GM12878 (cell line): ENCODE measurements around the gene ABL1.

Experiments
- ASH2L ChIP-seq: fragments of 300-600, 200-600 bp; sonication (generic); IDR thresholded peaks from 2 replicates; pipeline ENCODE4 v1.6.1; 2017; ENCODE audit warnings: low read depth, mild to moderate bottlenecking, borderline replicate concordance
- EP300 ChIP-seq, 2 experiments: fragments of 150-350 bp in 1 of 2; IDR thresholded peaks; 2 replicates each; pipeline ENCODE4 v1.6.1; 2011 to 2012; ENCODE audit warnings: low read depth in 2 of 2, low read length in 2 of 2, borderline replicate concordance in 1 of 2, improper control_type of control experiment in 1 of 2, inconsistent platforms in 1 of 2; ENCODE audit not compliant: control insufficient read depth in 1 of 2
- HDGF ChIP-seq: fragments of 450-650 bp; IDR thresholded peaks from 2 replicates; pipeline ENCODE4 v1.6.1; 2016; ENCODE audit warnings: antibody characterized with exemption
- POLR2A ChIP-seq: IDR thresholded peaks from 2 replicates; pipeline ENCODE4 v1.6.1; 2011; ENCODE audit warnings: low read depth, mild to moderate bottlenecking, low read length
- TF ChIP-seq, protein P1 (sequence below): IDR thresholded peaks from 2 replicates; pipeline ENCODE4 v1.6.1; 2012; ENCODE audit warnings: mild to moderate bottlenecking, low read depth, low read length

DNA sequence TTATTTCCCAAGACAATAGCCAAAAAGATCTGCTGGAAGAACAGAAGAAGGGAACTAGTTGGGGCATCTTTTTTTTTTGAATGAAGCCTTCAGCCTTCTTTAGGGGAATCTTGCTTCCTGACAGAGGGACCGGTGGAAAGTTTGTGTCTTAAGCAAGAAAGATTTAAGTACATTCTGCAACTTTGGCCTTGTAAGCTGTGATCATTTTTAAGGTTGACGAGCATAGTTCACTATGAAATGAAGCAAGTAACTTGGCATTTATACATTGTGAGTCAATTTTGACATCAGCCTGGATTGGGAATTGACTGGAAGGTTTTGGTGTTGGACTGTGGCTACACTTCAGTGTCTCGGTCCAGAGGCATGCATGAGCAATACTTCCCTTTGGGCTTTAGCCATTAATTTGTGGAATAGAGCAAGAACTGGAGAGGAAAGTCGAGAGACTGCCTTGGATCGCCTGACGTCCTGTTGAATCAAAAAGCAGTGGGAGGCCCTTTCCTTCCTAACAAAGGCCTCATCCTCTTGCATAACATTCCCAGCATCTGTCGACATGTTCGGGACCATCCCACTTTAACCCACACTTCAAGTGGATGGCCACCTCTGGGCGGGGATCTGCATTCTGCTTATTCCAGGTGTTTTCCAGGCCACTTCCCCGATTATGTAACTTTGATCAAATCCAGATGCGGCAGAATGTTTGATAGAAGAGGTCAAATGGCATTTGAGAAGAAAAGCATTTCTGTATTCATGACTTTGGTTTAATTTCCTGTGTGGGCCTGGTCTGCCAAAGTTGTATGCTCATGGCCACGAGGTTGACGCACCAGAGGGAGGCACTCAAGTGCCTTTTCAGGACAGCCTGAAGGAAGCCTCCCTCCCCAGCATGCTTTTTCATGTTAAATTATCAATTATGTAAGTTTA is 12.5 kb downstream of the ABL1 start:
- TF ChIP-seq, protein P1, sequence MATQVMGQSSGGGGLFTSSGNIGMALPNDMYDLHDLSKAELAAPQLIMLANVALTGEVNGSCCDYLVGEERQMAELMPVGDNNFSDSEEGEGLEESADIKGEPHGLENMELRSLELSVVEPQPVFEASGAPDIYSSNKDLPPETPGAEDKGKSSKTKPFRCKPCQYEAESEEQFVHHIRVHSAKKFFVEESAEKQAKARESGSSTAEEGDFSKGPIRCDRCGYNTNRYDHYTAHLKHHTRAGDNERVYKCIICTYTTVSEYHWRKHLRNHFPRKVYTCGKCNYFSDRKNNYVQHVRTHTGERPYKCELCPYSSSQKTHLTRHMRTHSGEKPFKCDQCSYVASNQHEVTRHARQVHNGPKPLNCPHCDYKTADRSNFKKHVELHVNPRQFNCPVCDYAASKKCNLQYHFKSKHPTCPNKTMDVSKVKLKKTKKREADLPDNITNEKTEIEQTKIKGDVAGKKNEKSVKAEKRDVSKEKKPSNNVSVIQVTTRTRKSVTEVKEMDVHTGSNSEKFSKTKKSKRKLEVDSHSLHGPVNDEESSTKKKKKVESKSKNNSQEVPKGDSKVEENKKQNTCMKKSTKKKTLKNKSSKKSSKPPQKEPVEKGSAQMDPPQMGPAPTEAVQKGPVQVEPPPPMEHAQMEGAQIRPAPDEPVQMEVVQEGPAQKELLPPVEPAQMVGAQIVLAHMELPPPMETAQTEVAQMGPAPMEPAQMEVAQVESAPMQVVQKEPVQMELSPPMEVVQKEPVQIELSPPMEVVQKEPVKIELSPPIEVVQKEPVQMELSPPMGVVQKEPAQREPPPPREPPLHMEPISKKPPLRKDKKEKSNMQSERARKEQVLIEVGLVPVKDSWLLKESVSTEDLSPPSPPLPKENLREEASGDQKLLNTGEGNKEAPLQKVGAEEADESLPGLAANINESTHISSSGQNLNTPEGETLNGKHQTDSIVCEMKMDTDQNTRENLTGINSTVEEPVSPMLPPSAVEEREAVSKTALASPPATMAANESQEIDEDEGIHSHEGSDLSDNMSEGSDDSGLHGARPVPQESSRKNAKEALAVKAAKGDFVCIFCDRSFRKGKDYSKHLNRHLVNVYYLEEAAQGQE, result no peak
- TF ChIP-seq POLR2A (no peak), ASH2L (no peak), HDGF (no peak), EP300 (IDR thresholded peaks at IDR 0.05; ENCODE audit: borderline replicate concordance in 1 of 2, control insufficient read depth in 1 of 2, low read depth in 2 of 2, low read length in 2 of 2) (no peak)
